ENCODE data around the gene FADS1. TPM values are rescaled to one million over a fixed set of nuclear protein-coding genes. Genes with fewer than 3 reads are reported as not detected.

The FADS1 gene
- total and polyA plus RNA-seq, 2 of the 13 experiments (the other 11 are each of a cell fraction or from before 2014, with no cell fraction given): 91.8 to 108 TPM

- TF ChIP-seq RERE (CRISPR knock-in tag; IDR thresholded peaks at IDR 0.05; ENCODE audit: low read depth) (no peak), ZNF616 (CRISPR knock-in tag; IDR thresholded peaks at IDR 0.05; ENCODE audit: low read depth) (peak; percentile 83), ZNF274 (CRISPR knock-in tag; IDR thresholded peaks at IDR 0.05) (peak; percentile 78), ZBTB37 (CRISPR knock-in tag; IDR thresholded peaks at IDR 0.05) (no peak), MATR3 (CRISPR knock-in tag; IDR thresholded peaks at IDR 0.05) (no peak), ZNF281 (CRISPR knock-in tag; IDR thresholded peaks at IDR 0.05; ENCODE audit: borderline replicate concordance) (no peak), ZNF460 (CRISPR knock-in tag; IDR thresholded peaks at IDR 0.05; ENCODE audit: borderline replicate concordance) (peak; percentile 68; the same call in 1 of the 2 replicates), ZZZ3 (CRISPR knock-in tag; IDR thresholded peaks at IDR 0.05; ENCODE audit: borderline replicate concordance) (peak; percentile 79; the same call in 1 of the 2 replicates), NFATC3 (CRISPR knock-in tag; IDR thresholded peaks at IDR 0.05) (no peak), DRAP1 (CRISPR knock-in tag; IDR thresholded peaks at IDR 0.05) (peak; percentile 61; the same call in 1 of the 2 replicates)
- TF ChIP-seq, protein P1, sequence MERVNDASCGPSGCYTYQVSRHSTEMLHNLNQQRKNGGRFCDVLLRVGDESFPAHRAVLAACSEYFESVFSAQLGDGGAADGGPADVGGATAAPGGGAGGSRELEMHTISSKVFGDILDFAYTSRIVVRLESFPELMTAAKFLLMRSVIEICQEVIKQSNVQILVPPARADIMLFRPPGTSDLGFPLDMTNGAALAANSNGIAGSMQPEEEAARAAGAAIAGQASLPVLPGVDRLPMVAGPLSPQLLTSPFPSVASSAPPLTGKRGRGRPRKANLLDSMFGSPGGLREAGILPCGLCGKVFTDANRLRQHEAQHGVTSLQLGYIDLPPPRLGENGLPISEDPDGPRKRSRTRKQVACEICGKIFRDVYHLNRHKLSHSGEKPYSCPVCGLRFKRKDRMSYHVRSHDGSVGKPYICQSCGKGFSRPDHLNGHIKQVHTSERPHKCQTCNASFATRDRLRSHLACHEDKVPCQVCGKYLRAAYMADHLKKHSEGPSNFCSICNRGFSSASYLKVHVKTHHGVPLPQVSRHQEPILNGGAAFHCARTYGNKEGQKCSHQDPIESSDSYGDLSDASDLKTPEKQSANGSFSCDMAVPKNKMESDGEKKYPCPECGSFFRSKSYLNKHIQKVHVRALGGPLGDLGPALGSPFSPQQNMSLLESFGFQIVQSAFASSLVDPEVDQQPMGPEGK (CRISPR knock-in tag; IDR thresholded peaks at IDR 0.05): peak; percentile 86
- TF ChIP-seq, protein P2, sequence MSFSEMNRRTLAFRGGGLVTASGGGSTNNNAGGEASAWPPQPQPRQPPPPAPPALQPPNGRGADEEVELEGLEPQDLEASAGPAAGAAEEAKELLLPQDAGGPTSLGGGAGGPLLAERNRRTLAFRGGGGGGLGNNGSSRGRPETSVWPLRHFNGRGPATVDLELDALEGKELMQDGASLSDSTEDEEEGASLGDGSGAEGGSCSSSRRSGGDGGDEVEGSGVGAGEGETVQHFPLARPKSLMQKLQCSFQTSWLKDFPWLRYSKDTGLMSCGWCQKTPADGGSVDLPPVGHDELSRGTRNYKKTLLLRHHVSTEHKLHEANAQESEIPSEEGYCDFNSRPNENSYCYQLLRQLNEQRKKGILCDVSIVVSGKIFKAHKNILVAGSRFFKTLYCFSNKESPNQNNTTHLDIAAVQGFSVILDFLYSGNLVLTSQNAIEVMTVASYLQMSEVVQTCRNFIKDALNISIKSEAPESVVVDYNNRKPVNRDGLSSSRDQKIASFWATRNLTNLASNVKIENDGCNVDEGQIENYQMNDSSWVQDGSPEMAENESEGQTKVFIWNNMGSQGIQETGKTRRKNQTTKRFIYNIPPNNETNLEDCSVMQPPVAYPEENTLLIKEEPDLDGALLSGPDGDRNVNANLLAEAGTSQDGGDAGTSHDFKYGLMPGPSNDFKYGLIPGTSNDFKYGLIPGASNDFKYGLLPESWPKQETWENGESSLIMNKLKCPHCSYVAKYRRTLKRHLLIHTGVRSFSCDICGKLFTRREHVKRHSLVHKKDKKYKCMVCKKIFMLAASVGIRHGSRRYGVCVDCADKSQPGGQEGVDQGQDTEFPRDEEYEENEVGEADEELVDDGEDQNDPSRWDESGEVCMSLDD (CRISPR knock-in tag; IDR thresholded peaks at IDR 0.05; ENCODE audit: borderline replicate concordance): peak; percentile 30; the same call in 1 of the 2 replicates
These were observed at the start of gene FADS1 (continued) for GRCh38 chr11:61816736-61817455.

Data from HepG2 (cell line).